Hematopoietic multipotent progenitor cell treated with erythropoietin and hydrocortisone succinate and interleukin-3 and kit ligand, for 4 days (in vitro differentiated cells): ENCODE data around the gene REPS2.

ENCODE experiments used
- DNase-seq: peaks from one replicate; pipeline ENCODE4 v3.0.0-alpha.2; 2015

REPS2 gene

GRCh38 chrX:17098516-17099247 lies 152.2 kb downstream of the REPS2 start:
- DNase-seq = no peak

DNA sequence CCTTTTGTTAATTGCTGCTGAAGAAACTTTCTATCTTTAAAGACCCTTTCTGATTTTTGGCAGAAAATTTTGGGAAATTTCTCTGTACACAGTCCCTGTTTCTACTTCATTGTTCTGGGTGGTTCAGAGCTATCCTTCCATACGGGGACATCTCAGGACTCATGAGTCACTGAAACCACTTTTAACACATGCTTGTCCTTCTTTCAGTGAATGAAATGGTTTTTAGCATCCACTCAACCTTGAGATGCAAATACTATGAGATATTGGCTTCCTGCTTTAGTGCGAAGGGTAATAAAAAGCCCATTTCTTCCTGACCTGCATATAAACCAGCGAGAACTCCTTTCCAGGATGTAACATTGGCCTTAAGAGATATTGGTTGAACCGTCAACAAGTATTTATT lies 158.0 kb downstream of the REPS2 start:
- DNase-seq = no peak

DNA sequence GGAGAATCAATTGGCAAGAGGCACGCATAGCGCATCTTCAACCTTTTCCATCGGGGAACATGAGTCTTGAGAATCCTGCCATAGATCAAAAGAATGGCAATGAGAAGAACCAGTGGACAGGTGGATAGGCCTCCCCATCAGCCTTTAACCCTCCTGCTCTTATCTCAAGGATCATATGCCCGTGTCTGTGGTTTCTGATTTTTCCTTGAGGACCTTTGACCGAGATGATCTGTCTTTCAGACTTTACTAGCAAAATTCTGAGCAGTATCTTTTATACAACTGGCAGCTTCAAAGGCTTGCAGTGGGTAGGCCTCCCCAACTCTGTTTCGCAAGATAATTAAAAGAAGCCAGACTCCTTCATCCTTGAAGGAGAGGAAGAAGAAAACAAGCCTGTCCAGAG lies 174.4 kb downstream of the REPS2 start:
- no peak for DNase-seq

- no peak for DNase-seq
Observed at GRCh38 chrX:17154001-17154400, 207.5 kb downstream of the REPS2 start.

DNA sequence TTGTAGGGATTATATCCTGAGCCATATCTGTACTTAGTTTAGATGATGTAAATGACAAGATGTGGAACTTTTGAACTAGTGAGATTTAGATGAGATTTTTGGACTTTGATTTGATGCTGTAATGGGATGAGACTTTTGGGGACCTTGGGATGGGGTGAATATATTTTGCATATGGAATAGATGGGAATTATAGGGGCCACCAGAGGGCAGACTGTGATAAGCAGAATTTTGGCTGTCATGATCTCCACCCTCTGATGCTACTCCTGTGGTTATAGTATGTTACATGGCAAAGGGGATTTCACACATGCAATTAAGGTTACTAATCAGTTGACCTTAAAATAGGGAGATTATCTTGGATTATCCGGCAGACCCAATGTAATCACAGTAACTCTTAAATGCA lies 214.5 kb downstream of the REPS2 start:
- peak; percentile 1 for DNase-seq

- DNase-seq = no peak
Observed at GRCh38 chrX:17161991-17162390, 215.5 kb downstream of the REPS2 start.

- no peak for DNase-seq
Observed at GRCh38 chrX:17164079-17164478, 217.6 kb downstream of the REPS2 start.

- DNase-seq = no peak
Observed at GRCh38 chrX:17164941-17165340, 218.5 kb downstream of the REPS2 start.

- no peak for DNase-seq
Observed at GRCh38 chrX:17167915-17168314, 221.5 kb downstream of the REPS2 start.

DNA sequence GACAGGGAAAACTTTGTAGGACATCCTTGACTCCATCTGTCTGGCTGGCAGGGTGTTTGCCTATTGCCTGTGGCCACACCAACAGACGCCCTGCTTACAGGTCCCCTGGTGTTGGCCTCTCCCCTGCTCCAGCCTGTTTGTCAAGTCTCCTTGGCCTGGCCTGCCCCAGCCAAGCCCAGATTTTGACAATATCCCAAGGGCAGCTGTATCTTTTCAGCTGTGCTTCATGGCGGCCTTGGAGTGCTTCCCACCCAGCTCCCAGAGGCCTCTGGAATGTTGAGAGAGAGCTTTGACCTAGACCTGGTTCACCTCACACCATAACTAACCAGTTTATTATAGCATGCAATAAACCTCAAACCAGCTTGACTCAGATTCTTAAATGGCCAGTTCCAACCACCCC lies 224.5 kb downstream of the REPS2 start:
- DNase-seq = no peak

GRCh38 chrX:17174671-17175070 lies 228.2 kb downstream of the REPS2 start:
- DNase-seq = no peak

DNA sequence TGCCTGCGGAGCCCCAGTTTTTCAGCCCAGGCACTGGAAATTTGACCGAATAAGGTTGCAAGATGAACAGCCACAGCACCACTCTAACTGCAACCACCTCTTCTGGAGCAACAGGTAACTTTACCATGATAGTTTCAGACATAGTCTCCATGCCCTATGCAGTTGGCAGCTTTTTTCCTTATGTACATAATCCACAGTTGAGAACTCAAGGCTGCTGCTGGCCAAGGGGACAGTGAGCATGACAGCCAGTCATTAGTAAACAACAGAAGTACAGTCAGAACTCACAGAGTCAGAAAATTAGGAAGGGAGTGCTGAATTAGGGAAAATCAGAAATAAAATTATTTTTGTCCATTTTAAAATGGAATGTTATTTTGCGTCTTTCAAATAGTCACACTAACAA lies 235.9 kb downstream of the REPS2 start:
- no peak for DNase-seq

DNA sequence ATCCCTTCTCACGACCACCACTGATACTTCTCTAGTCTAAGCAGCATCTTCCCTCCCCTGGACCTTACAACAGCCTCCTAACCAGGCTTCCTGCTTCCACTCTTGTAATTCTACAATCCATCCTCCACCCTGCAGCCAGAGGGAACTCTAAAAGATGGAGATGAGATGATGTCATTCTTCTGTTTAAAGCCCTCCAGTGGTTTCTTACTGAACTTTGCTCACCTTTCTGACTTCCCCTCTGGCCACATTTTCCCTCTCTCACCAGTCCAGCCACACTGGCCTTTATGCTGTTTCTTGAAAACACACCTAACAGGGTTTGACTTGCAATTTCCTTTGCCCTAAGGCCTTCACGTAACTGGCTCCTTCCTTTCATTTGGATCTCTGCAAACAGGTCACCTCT lies 237.1 kb downstream of the REPS2 start:
- no peak for DNase-seq

GRCh38 chrX:17185431-17185830 lies 239.0 kb downstream of the REPS2 start:
- DNase-seq = no peak

DNA sequence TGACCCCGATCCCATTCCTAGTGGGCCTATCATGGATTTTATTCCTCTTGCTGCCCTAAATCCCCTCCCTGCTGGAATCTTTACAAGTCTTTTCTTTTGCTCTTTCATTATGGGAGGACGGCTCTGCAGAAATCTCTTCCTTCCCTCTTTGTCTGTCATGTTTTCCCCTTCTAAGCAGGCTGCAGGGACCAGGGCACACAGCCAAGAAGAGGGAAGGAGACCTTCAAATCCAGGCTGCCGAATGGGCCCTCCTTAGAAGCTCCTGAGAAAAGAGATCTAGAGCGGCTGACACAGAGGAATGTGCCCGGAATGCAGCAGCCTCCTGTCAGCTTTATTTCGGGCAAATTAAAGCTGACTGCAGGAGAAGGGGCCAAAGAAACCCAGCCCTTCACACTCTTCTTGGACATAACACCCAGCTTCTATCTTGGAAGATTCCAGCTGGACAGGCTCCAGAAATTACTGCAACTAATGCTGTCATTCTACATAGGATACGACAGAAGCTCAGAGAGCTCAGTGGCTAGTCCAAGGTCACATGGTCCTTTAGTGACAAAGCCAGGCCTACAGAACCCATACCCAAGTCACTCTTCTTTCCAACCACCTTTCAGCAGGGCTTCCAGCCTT lies 240.8 kb downstream of the REPS2 start:
- no peak for DNase-seq

GRCh38 chrX:17192106-17192505 lies 245.6 kb downstream of the REPS2 start:
- no peak for DNase-seq
